Embryonic facial prominence (tissue), 1 donor: ENCODE results near the gene PPP2R3A.
A peak's percentile ranks its signal among the peaks of the same experiment; 100 is the strongest.

Source experiments
- DNase-seq: peaks from one replicate; pipeline ENCODE4 v3.0.0-alpha.2; 2016; ENCODE audit errors: extremely low spot score

The PPP2R3A gene

DNA sequence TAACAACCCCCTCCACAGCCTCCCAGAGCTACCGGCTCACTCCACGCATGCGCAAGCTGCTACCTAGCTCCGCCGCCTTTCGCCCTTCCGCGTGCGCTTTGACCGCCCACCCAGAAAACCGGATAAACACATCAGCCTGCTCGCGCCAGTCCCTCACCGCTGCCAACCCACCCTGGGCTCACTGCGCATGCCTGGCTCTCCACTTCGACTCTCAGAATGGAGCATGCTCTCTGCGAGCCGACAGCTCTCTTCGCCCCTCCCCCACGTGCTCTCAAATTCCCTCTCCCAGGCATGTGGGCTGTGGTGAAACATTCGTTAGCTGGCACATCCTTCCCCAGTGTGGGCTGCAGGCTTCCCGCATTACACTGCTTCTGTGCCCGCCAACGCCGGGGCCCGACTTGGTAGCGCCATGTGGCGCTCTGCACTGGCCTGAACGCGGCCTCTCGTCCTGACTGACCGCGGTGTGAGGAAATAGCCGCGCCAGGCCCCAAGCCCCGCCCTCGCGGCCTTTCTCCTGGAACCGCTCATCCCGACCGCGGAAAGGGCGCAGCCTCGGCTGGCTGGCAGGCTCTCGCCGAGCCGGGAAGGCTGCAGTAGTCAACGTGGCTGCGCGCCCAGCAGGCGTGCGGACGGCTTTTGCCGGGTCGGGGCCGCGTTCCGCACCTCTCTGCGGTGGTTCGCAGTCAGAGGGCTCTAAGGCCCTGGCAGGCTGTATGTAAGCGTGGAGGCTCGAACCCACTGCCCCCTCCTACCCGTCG, 231.1 kb downstream of the PPP2R3A start:
- peak; percentile 99 for DNase-seq

DNA sequence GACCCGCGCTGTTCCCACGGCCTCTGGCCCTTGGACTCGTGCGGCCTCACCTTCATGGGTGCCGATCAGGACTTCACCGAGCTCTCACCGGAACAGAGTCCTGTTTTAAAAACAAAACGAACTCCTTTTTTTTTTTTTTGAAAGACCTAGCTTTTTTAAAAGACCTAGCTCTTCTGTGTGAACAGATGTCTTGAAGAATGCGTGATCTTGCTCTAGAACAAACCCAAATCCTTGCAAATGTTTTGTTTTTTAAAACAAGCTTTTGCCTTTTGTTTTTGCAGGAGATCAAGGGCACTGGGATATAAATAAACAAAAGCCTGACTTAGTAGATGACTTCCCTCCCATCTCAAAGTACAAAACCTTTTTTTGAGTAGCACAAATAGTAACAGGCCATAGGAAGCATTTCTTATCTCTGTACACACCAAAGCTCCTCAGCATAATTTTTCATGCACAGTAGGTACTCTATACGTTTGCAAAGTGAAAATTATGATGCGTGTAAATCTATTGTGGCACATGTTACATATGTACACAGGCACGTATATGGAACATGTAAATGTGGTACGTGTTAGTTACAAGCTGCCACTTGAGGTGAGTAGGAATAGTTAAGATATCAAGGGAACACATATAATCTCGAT, 231.7 kb downstream of the PPP2R3A start:
- no peak for DNase-seq
